Right renal cortex interstitium (tissue), 3 donors: ENCODE data around the gene ANOS1. TPM values are rescaled to one million over a fixed set of nuclear protein-coding genes. Genes with fewer than 3 reads are reported as not detected.
"Not testable (repeated sequence)": the region's sequence is repeated elsewhere in the genome, so short reads cannot be mapped to it uniquely, and the experiment has no call there.

ENCODE experiments used
- DNase-seq, 3 donors: peaks; one replicate each; pipeline ENCODE4 v3.0.0-alpha.2; 2013; ENCODE audit warnings: low read depth in 3 of 3, low spot score in 2 of 3
- polyA plus RNA-seq, 3 donors: library from polyadenylated mRNA; unstranded; fragments of 120-200 nt; gene quantifications; one replicate each; pipeline ENCODE4 v1.2.1, GENCODE V29; 2013; ENCODE audit not compliant: insufficient read length in 3 of 3

The ANOS1 gene, protein sequence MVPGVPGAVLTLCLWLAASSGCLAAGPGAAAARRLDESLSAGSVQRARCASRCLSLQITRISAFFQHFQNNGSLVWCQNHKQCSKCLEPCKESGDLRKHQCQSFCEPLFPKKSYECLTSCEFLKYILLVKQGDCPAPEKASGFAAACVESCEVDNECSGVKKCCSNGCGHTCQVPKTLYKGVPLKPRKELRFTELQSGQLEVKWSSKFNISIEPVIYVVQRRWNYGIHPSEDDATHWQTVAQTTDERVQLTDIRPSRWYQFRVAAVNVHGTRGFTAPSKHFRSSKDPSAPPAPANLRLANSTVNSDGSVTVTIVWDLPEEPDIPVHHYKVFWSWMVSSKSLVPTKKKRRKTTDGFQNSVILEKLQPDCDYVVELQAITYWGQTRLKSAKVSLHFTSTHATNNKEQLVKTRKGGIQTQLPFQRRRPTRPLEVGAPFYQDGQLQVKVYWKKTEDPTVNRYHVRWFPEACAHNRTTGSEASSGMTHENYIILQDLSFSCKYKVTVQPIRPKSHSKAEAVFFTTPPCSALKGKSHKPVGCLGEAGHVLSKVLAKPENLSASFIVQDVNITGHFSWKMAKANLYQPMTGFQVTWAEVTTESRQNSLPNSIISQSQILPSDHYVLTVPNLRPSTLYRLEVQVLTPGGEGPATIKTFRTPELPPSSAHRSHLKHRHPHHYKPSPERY
- polyA plus RNA-seq, result 1 to 10 TPM; 8.0 to 9.0 (median 8.4) TPM

DNA sequence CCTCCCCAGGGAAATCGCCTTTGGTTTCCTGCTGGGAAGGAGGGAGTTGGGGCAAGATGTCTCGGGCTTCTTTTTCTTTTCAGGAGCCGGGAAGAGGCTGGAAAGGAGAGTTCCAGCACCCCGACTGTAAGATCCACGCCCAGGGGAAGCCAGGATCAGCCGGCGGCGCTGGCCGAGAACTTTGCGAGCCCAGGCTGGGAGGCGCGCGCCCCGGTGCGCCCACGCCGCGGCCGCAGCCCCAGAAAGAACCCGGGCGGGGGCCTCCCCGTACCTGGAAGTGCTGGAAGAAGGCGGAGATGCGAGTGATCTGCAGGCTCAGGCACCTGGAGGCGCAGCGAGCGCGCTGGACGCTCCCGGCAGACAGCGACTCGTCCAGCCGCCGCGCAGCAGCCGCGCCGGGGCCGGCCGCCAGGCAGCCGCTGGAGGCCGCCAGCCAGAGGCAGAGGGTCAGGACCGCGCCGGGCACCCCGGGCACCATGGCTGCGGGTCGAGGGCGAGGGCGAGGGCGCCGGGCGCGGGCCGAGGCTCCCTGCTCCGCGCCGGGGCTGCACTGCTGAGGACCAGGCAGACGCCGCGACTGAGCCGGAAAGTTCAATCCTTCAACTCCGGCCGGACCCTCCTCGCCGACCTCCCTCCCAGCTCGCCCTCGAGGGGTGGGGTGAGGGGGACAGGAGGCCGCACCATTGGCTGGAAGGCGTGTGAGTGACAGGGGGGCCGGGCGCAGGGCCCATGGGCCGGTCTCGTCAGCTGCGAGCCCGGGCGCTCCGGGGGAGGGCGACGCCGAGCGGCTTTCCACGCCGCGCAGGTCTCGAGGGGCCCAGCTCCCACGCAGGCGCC lies at the start of gene ANOS1:
Gene ANOS1, minus strand, starts transcription at position 579 of the 837 bp plus-strand sequence. Its CDS starts 101 bp downstream, at position 478.
- DNase-seq, result no peak

DNA sequence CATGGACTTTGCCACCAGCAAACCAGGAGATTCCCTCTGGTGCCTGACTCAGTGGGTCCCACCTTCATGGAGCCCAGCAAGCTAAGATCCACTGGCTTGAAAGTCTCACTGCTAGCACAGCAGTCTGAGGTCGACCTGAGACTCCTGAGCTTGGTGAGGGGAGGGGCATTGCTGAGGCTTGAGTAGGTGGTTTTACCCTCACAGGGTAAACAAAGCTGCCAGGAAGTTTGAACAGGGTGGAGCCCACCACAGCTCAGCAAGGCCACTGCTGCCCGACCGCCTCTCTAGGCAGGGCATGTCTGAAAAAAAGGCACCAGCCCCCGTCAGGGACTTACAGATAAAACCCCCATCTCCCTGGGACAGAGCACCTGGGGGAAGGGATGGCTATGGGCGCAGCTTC lies 41.2 kb upstream of the ANOS1 start:
- no peak for DNase-seq

DNA sequence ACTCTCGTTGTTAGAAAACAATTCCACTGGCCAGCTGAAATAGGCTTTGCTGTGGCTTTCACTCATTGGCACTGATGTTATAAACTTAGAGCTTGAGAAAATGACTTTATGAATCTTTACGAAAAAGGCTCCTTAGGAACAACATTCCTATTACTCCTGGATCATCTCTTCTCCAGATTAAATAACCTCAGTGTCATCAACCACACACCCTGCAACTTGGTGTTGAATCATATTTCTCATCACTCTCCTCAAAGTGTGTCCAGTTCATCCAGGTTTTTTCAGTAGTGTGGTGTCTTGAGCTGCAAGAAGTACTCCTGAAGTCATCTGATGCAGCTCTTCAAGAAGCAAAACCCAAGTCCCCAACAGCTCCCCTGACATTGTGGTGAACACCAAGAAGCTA lies 28.1 kb upstream of the ANOS1 start:
- no peak for DNase-seq

DNA sequence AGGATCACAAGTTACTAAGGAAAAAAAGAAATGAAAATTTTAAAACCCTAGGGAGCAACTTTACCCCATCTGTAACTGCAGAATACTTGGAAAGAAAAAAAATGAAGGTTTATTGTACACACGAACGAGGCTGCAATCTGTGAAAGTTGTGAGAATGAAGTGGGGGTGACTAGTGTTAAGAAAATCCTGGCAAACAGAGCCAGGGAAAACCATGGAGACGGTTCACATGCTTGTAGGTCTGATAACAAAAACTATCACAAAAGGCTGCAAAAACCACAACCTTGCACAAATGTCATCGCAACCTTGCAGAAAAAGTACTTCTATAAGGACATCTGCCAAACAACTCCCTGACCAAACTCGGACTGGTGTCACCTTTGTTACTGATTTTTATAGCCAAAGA lies 26.8 kb upstream of the ANOS1 start:
- not testable (repeated sequence) for DNase-seq

DNA sequence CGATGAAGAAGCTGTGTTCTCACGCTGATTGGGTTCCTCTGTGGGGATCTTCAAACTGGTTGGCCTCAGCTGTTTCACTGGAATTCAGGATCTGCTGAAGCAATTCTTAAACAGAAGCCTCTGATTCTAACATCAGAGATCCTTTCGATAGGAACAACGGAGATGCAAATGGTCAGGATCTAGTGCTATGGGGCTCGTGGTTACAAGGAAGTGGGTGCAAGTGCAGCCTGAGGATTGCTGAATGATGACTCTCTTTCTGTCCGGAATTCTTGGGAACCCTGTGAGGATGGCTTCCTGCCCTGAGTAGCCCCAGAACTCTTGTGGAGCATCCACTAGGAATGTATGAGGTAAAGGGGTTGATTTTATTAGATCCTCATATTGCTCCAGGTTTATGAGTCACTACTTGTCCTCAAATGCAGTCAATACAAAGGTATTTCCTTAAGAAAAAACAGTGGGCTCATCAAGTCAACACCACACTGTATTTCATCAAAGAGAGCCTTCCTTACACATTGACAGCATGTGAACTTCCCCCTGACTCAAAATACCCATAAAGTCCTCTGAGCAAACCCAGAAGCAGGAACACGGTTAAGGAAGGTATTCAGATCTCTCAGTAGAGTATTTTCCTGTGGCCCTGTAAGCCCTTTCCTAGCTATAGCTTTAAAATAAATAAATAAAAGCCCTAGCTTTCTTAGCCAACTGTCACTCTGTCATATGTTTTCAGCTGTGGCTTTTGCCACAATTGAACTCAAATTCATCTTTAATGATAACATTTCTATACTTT lies 25.9 kb upstream of the ANOS1 start:
- not testable (repeated sequence) for DNase-seq

DNA sequence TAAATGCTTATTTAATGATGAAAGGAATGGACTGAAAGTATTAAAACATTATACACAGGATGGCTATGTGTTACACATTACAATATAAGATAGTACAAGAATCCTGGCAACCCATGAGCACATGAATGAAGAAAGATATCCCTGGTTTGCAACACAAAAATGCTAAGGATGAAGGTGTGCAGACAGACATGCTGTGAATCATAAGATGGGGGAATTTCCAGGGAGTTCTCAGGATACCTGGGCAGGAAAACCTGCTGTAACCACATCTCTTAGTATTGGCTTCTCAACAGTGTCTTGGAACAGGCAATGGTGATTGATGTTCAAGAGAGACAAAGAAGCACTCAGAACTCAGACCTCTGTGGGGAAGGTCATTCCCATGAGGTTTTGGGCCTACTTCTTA lies 23.9 kb upstream of the ANOS1 start:
- no peak for DNase-seq

DNA sequence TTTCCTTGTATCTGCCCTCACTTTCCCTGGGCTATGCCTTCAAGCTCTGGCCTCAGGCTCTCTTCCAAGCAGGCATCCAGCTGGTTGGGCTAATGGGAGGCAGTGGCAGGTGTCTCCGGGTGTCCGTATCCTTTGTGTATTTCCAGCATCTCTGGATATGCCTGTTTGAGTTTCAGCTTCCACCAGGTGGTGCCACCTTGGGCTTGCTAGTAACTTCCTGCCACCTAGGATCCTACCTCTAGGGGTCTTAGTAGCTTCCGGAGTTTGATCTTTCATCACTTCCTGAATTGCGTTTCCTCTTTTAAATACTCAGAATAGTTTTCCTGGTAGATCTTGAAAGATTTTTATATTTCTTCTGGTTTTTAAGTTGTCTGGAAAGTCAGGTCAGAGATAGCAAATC lies 23.2 kb upstream of the ANOS1 start:
- DNase-seq, result no peak

DNA sequence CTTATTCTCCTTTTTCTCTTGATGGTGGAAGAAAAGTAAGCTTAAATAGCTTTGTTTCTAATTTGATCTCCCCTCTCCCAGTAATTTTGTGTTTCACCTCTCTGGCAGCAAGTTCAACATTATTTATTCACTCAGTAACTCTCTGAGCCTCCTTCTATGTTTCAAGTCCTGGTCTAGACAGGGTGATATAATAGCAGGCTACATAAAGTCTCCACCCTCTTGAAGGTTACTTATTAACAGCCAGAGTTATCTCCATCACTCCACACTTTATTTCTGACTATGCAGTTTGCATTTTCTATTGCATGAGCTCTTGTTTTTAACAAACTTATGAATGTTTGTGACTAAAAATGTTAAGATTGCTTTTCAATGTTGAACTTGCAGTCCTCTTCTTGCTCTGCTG lies 17.8 kb upstream of the ANOS1 start:
- no peak for DNase-seq

DNA sequence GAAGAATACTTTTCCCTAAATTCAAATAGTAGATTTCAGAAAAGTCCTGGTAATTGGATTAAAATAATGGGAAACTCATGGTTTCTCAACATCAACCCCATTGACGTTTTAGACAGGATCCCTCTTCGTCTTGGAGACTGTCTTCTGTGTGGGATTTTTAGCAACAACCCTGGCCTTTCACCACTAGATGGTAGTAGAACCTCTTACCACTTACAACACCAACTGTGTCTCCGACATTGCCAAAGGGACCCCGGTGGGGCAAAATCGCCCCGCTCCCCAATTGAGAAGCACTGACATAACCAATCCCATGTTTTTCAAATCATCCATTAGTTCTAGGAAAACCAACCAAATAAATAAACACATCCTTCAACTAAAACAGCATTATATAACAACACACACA lies 16.9 kb upstream of the ANOS1 start:
- no peak for DNase-seq

DNA sequence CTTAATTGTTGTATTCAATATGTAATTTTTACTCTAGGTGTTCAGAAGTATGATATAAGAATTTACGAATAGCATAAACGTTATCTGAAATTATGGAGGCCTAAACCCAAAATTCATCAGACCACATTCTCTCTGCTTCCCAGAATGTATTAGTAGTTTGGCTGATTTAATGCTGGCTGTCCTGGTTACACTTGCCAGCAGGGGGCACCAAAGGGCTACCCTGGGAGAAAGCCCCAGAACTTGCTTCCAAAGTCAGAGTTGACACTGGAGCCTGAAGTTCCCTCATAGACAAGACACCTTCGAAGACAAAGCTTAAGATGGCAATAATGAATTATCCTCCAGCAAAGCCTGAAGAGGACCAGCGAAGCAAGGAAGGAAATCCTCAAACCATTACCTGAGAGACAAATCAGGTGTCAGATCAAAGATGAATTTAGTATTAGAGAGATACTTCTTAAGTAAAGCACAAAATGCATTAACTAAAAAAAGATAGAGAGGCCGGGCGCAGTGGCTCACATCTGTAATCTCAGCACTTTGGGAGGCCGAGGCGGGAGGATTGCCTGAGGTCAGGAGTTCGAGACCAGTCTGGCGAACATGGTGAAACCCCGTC lies 11.3 kb upstream of the ANOS1 start:
- DNase-seq, result no peak

DNA sequence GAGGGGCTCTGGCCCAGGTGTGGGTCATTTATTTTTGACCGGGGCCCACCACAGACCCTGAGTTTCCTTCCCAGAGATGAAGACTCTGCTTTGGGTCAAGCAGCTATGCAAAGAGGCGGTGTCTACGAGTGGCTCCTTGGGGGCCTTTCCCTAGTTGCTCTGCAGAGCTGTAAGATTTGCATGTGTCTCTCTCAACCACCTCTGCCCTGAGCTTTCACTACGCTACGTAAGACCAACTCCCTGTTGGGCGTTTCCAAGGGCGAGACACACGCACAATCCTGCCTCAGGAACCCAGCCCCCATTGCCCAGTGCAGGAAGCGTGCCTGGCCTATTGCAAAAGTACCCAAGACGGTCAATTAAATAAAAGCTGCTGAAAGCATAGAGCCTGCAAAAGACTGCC lies 10.0 kb upstream of the ANOS1 start:
- no peak for DNase-seq

DNA sequence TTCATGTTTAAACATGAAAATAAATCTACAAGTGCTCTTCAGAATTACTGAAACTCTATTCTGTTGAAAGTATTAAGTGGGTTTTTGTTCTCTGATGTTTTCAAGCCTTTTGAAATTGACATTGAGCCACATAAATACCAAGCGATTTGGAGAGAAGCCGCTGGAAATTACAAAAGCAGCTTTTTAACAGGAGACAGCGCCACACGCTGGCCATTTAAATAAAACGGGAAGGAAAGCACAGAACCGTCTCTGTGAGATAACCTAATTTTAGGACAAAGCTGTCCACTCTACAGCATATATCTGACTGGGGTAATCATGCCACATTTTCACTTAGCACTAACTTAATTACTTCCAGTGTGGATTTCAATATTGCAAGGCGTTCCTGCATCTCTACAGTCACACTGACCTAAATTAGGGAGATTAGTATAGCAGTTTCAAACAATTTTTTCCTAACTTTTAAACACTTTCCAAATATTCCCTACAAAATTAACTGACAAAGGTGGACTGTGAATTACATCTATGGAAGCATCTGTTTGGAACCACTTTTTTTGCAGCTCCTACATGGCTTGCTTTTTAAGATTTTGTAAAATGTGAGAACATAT lies 6.8 kb upstream of the ANOS1 start:
- no peak for DNase-seq

DNA sequence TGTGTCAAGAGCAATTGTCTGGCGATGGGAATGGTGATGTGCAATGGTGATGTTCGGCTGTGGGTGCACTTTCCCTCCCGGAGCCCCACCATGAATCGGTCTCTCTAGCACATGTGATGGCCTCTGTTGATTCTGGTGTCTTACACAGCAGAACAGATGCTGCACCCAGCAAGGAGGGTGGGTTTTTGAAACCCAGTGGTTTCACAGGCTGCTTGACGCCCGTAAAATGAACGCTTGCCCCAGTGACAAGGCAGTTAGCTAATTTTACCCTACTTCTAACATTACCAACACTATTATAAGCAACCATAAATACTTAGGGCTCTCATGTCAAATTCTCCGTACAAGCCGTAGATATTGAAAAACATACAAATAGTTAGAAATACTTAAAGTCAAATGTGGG lies 5.9 kb upstream of the ANOS1 start:
- no peak for DNase-seq

DNA sequence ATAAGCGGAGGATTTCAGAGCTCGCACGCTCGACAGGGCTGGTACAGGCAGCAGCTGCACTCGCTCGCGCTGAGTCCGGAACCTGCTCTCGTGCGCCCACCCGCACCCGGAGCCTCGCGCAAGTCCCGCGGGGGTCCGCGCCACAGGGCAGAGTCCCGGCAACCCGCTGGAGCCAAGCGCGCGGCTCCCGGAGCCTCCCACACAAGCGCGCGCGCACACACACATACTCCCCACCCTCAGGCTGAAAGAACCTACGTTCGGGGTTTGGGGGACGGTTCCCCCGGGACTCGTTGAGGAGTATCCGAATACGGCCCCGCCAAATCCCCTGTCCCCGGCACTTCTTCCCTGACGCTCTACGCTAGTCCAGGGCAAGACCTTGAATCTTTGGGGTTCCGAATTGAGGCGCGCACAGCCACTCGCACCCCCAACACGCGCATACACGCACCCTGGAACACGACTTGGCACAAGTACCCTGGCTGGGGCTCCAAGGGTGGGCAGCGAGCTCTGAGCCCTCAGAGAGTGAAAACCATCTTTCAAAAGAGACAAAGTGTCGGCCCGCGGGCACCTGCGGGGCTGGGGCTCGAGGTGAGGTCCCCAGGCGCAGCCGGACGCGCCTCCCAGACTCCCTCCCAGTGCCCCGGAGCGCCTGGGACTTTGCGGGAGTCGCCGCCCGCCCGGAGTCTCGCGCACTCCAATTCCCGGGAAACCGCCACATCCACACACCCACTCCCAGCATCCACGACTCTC lies 952 bp downstream of the ANOS1 start:
- no peak for DNase-seq

DNA sequence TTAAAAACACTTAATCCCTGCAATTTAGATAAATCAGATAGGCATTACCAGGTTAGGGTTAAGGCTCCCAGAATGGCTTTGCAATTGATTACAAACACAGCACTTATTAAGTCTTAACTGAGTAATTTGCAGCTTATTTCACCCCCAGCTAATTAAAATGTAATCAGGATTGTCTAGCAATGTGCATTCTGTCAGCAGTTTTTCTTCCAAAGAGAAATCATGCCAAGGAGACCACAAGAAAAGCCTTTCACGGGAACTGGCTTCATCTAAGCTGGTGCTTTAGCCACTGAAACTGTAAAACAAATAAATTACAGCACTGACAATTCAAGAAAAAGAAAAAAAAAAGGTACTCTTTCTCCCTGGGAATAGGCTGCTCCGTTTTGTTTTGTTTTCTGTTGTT lies 2.1 kb downstream of the ANOS1 start:
- DNase-seq, result no peak

DNA sequence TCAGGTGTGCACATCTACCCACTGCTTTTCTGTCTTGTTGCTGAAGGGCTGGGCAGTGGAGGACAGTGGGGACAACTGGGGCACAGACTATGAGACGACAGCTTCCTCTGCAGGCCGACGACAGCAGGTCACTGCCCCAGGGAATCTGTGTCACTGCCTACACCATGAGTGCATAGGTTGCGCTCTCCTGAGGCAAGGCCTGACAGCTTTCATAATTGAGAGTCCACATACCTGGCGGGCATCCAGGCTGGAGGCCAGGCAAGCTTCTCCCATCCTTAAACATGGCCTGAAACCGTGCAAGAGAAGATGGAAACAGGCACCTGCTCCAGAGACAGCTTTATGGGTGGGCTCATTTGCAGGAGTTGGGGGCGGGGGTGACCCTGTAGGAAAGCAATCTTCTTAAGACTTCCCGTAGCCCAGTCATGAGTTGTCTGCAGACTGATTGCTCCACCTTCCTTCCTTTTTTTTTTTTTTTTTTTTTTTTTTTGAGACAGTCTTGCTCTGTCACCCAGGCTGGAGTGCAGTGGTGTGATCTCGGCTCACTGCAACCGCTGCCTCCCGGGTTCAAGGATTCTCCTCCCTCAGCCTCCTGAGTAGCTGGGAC lies 2.9 kb downstream of the ANOS1 start:
- no peak for DNase-seq

DNA sequence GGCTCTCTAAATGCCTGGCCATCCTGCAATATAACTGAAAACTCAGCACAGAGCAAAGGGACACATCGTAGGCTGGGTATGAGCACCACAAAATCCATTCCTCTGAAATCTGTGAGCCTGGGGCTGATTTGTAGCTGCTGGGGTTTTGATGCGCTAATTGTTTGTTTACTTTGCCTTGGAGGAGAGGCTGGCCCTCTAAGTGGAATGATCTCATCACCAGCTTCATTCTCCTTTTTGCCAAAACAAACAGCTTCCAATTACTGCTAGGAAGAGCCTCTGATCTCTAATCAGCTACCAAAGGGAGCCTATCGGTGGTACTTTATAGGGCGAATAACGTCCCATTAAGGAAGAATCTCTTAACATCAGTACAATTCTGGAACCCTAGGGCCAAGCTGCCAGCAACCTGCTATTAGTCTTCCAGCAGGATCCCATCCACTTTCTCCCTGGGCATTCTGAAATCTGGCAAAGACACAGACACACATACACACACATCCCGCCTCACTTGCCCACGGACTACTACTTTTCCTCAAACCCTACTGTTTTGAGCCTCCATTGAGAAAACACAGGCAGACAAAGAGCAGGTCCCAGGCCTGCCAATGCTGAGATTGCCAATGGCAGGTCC lies 5.8 kb downstream of the ANOS1 start:
- no peak for DNase-seq

DNA sequence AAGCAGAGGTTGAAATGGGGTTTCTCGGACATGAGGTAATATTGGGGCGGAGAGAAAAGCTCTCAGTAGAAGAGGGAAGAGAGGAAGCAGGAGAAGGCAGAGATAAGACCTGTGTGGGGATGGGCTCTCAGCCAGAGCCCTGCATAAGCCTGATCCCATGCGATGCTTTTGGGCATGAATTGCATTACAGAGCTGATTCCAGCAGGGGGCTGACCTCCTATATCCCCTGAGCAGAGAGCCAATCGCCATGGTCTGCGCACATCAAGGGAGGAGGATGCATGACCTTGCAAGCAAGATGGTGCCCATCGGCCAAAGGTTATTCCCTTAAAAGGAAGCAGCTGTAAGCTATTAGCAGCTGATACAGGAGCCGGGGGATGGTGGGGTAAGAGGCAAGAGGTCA lies 7.6 kb downstream of the ANOS1 start:
- DNase-seq, result no peak
